ENCODE data around the gene IFT20.
A peak's percentile ranks its signal among the peaks of the same experiment; 100 is the strongest.

- TF ChIP-seq POLR2A (IDR thresholded peaks at IDR 0.05; ENCODE audit: low read length): peak; percentile 67
- no peak for TF ChIP-seq GATA1 (IDR thresholded peaks at IDR 0.05; ENCODE audit: low read depth, low read length)
These were observed at the start of gene IFT20, which contains the start of gene TNFAIP1 for GRCh38 chr17:28335201-28335958.
